PC-9 (cell line): ENCODE data around the gene FNBP1L. TPM values are rescaled to one million over a fixed set of nuclear protein-coding genes. Genes with fewer than 3 reads are reported as not detected.

Experiments
- BruUV-seq: library from RNA; stranded (reverse); fragments of 400-500 nt; replicated peaks from 2 replicates; lab custom pipeline; 2021; lab: Mats Ljungman, UMichigan
- CTCF ChIA-PET: fragments of 300-600 bp; sonication (Branson Sonifier 250); formaldehyde crosslinking; loops from one replicate; lab custom pipeline; 2022; ENCODE audit warnings: antibody characterized with exemption; lab: Charles Lee
- POLR2A ChIA-PET: fragments of 300-600 bp; sonication (Branson Sonifier 250); formaldehyde crosslinking; loops from one replicate; lab custom pipeline; 2022; ENCODE audit warnings: antibody characterized with exemption; ENCODE audit not compliant: unreplicated experiment; lab: Charles Lee
- DNase-seq, 2 experiments: peaks; one replicate each; pipeline versions ENCODE4 v3.0.0 to v3.0.0-alpha.2; 2015 to 2022; ENCODE audit warnings: mixed read lengths in 1 of 2
- H2AFZ ChIP-seq: fragments of 200-600 bp; sonication (generic); 2 replicates; pipeline ENCODE4 v1.8.1; 2017; ENCODE audit warnings: antibody characterized with exemption
- H3F3A ChIP-seq: fragments of 200-600 bp; sonication (generic); 2 replicates; pipeline ENCODE4 v1.8.1; 2017; ENCODE audit warnings: antibody characterized with exemption, mild to moderate bottlenecking, low read depth; ENCODE audit not compliant: insufficient read depth
- H3K27ac ChIP-seq: fragments of 200-600 bp; sonication (generic); 2 replicates; pipeline ENCODE4 v1.6.1; 2016; ENCODE audit warnings: mixed run types
- H3K27me3 ChIP-seq: fragments of 200-600 bp; sonication (generic); 2 replicates; pipeline ENCODE4 v1.6.1; 2016; ENCODE audit warnings: low read depth, mixed run types; ENCODE audit not compliant: insufficient read depth
- H3K36me3 ChIP-seq: fragments of 200-600 bp; sonication (generic); 2 replicates; pipeline ENCODE4 v1.6.1; 2016; ENCODE audit warnings: low read depth, mixed run types
- H3K4me1 ChIP-seq: fragments of 200-600 bp; sonication (generic); replicated peaks from 2 replicates; pipeline ENCODE4 v1.6.1; 2016; ENCODE audit warnings: mixed run types; ENCODE audit not compliant: insufficient read depth
- H3K4me2 ChIP-seq: fragments of 200-600 bp; sonication (generic); 2 replicates; pipeline ENCODE4 v1.6.1; 2017; ENCODE audit warnings: mixed run types
- H3K4me3 ChIP-seq: fragments of 200-600 bp; sonication (generic); 2 replicates; pipeline ENCODE4 v1.6.1; 2016; ENCODE audit warnings: mixed run types
- H3K79me2 ChIP-seq: fragments of 200-600 bp; sonication (generic); 2 replicates; pipeline ENCODE4 v1.6.1; 2017; ENCODE audit warnings: low read depth, mixed run types
- H3K9me2 ChIP-seq: fragments of 200-600 bp; sonication (generic); 2 replicates; pipeline ENCODE4 v1.8.1; 2017; ENCODE audit warnings: mild to moderate bottlenecking; ENCODE audit not compliant: insufficient read depth
- H3K9me3 ChIP-seq: fragments of 200-600 bp; sonication (generic); 2 replicates; pipeline ENCODE4 v1.8.1; 2016; ENCODE audit warnings: low read depth; ENCODE audit not compliant: insufficient read depth
- H4K20me1 ChIP-seq: fragments of 200-600 bp; sonication (generic); 2 replicates; pipeline ENCODE4 v1.8.1; 2017; ENCODE audit not compliant: insufficient read depth
- CTCF ChIP-seq: fragments of 200-600 bp; sonication (generic); conservative IDR thresholded peaks from 2 replicates; pipeline ENCODE4 v1.6.1; 2017; ENCODE audit warnings: mixed run types, antibody characterized with exemption, mild to moderate bottlenecking, moderate library complexity
- EZH2 ChIP-seq: fragments of 200-600 bp; sonication (generic); IDR thresholded peaks from 2 replicates; pipeline ENCODE4 v1.8.0; 2017; ENCODE audit warnings: antibody characterized with exemption, low read depth
- intact Hi-C: fragments of 100-400 bp; cut with micrococcal nuclease; formaldehyde crosslinking; loops from one replicate; pipeline ENCODE4 v1.10.0; 2022; ENCODE audit not compliant: unreplicated experiment
- total RNA-seq: library from RNA; stranded (reverse); gene quantifications from 2 replicates; pipeline ENCODE4 v1.2.3, GENCODE V29; 2021

The FNBP1L gene
- total RNA-seq, 1 experiment from 2014 or later = 34.3 TPM

GRCh38 chr1:93489756-93490155 is 41.8 kb downstream of the FNBP1L start:
- H4K20me1 ChIP-seq = 0 out of 2 replicates have a peak, but pooled peaks cover 11% of the 10 kb centered on the region
- H3K4me3 ChIP-seq = no peak overlapping the region
- BruUV-seq = no TSS peak
- no peaks in the 10 kb centered on the region for H3K27me3 ChIP-seq
- H3K27ac ChIP-seq = no peak overlapping the region
- no peak overlapping the region for H3K4me2 ChIP-seq
- no peaks in the 10 kb centered on the region for H3K9me3 ChIP-seq
- CTCF ChIA-PET = no interaction called here
- H3K36me3 ChIP-seq = no peaks in the 10 kb centered on the region
- peaks cover 10% of the 10 kb centered on the region; the same call in 1 of the 2 replicates for H3K4me1 ChIP-seq
- intact Hi-C loops = no loop called here
- H3K79me2 ChIP-seq = peaks cover 62% of the 10 kb centered on the region
- H2AFZ ChIP-seq = no peak overlapping the region
- POLR2A ChIA-PET = interaction anchor here (0.7 kb wide), 1 partner anchor 49 kb away, joined by 4 read pairs; no protein-coding TSS in a partner anchor
- DNase-seq = no peak
- peaks cover 8% of the 10 kb centered on the region; the same call in 1 of the 2 replicates for H3F3A ChIP-seq
- TF ChIP-seq CTCF (no peak), EZH2 (no peak)
- no peaks in the 10 kb centered on the region for H3K9me2 ChIP-seq

GRCh38 chr1:93490357-93490756 is 42.4 kb downstream of the FNBP1L start:
- Histone ChIP-seq H3F3A (peaks cover 8% of the 10 kb centered on the region; the same call in 1 of the 2 replicates), H3K27ac (no peak overlapping the region), H2AFZ (no peak overlapping the region), H3K9me2 (no peaks in the 10 kb centered on the region), H3K4me3 (no peak overlapping the region), H3K4me2 (no peak overlapping the region), H3K36me3 (no peaks in the 10 kb centered on the region), H3K27me3 (no peaks in the 10 kb centered on the region), H3K79me2 (peaks cover 65% of the 10 kb centered on the region), H3K4me1 (peaks cover 10% of the 10 kb centered on the region; the same call in 1 of the 2 replicates), H4K20me1 (0 out of 2 replicates have a peak, but pooled peaks cover 10% of the 10 kb centered on the region), H3K9me3 (no peaks in the 10 kb centered on the region)
- no peak for TF ChIP-seq EZH2
- TF ChIP-seq CTCF = no peak
- no peak for DNase-seq
- CTCF ChIA-PET = no interaction called here
- POLR2A ChIA-PET = interaction anchor here (0.7 kb wide), 1 partner anchor 48 kb away, joined by 4 read pairs; no protein-coding TSS in a partner anchor
- intact Hi-C loops = no loop called here
- BruUV-seq = no TSS peak

- H3K9me2 ChIP-seq = no peaks in the 10 kb centered on the region
- DNase-seq = no peak
- CTCF ChIA-PET = no interaction called here
- H3K27ac ChIP-seq = no peak overlapping the region
- intact Hi-C loops = no loop called here
- 0 out of 2 replicates have a peak, but pooled peaks cover 8% of the 10 kb centered on the region for H3F3A ChIP-seq
- POLR2A ChIA-PET = no interaction called here
- H3K4me1 ChIP-seq = peaks cover 8% of the 10 kb centered on the region; the same call in 1 of the 2 replicates
- no peak overlapping the region for H3K4me2 ChIP-seq
- BruUV-seq = no TSS peak
- H3K36me3 ChIP-seq = no peaks in the 10 kb centered on the region
- no peaks in the 10 kb centered on the region for H4K20me1 ChIP-seq
- H3K4me3 ChIP-seq = no peak overlapping the region
- H3K79me2 ChIP-seq = peaks cover 64% of the 10 kb centered on the region
- no peaks in the 10 kb centered on the region for H3K9me3 ChIP-seq
- no peak overlapping the region for H2AFZ ChIP-seq
- TF ChIP-seq CTCF = no peak
- no peak for TF ChIP-seq EZH2
- H3K27me3 ChIP-seq = no peaks in the 10 kb centered on the region
Observed at GRCh38 chr1:93495911-93496310, 48.0 kb downstream of the FNBP1L start.
